Right lobe of liver (tissue), 6 donors: ENCODE measurements around the gene FOXF2. TPM values are rescaled to one million over a fixed set of nuclear protein-coding genes. Genes with fewer than 3 reads are reported as not detected.

Source experiments
- ATAC-seq, 4 donors: fragments of 200-7000 bp; cut with Tn5 transposase; one replicate each; pipeline ENCODE4 v1.9.1; 2020; ENCODE audit warnings: mild to moderate bottlenecking in 4 of 4, moderate library complexity in 4 of 4
- DNase-seq, 3 donors: peaks; one replicate each; pipeline ENCODE4 v3.0.0-alpha.2; 2020
- H3K27ac ChIP-seq, 3 donors: fragments of 200-600 bp; one replicate each; pipeline ENCODE4 v1.8.0; 2022
- H3K27me3 ChIP-seq, 2 donors: fragments of 200-600 bp; one replicate each; pipeline ENCODE4 v1.8.0; 2022
- H3K36me3 ChIP-seq, 4 donors: fragments of 200-600 bp; sonication (generic) in 1 of 4; one replicate each; pipeline versions ENCODE4 v1.5.1 to v1.8.0; 2017 to 2022; ENCODE audit warnings: control low read depth in 1 of 4
- H3K4me1 ChIP-seq, 4 donors: fragments of 200-600 bp; sonication (generic) in 1 of 4; one replicate each; pipeline versions ENCODE4 v1.5.1 to v1.8.0; 2017 to 2022; ENCODE audit warnings: control low read depth in 1 of 4
- H3K4me3 ChIP-seq, 3 donors: fragments of 200-600 bp; one replicate each; pipeline ENCODE4 v1.8.0; 2022
- H3K9me3 ChIP-seq, 4 donors: fragments of 200-600 bp; sonication (generic) in 1 of 4; one replicate each; pipeline versions ENCODE4 v1.5.1 to v1.8.0; 2017 to 2022; ENCODE audit warnings: control low read depth in 1 of 4
- CTCF ChIP-seq, 4 donors: fragments of 200-600 bp in 3 of 4; fragments of 450-650 bp in 1 of 4; IDR thresholded peaks; one replicate each; pipeline versions ENCODE4 v1.5.1 to v1.8.0; 2016 to 2022; ENCODE audit warnings: antibody characterized with exemption in 4 of 4, mild to moderate bottlenecking in 2 of 4
- POLR2A ChIP-seq: fragments of 450-650 bp; IDR thresholded peaks from one replicate; pipeline ENCODE4 v1.6.1; 2017; ENCODE audit warnings: antibody characterized with exemption, mild to moderate bottlenecking
- WGBS: methylation state at CpG from one replicate; pipeline ENCODE4 v1.1.6; 2018; ENCODE audit warnings: low coverage, low lambda C conversion rate; ENCODE audit not compliant: insufficient coverage; ENCODE audit errors: missing lambda C conversion rate; 5-methylcytosine and 5-hydroxymethylcytosine counted together
- intact Hi-C, 2 donors: fragments of 100-400 bp; cut with DNase I; formaldehyde crosslinking; loops; one replicate each; pipeline versions ENCODE4 v1.11.2 to v1.14.1; 2022
- total RNA-seq, 6 experiments: library from RNA; depleted of rRNA in 2 of 6; stranded (reverse); fragments of >200 nt in 2 of 6; fragmentation: NEBNext Ultra II Directional in 3 of 6; extraction: Animal tissue kit (Norgen Biotek cat#: 25700) in 3 of 6; gene quantifications; one replicate each; pipeline versions ENCODE4 v1.1.0 to v1.2.4, GENCODE V29; 2016 to 2023
- donor health status: DM: no; HTN: yes; CAD: no.
- donor health status: DM: no; HTN: no; CAD: no.
- donor health status: DM: no; HTN: no; CAD: no.
- donor health status: DM: no; HTN: yes; CAD: no.
- donor health status: DM: no; HTN: yes; CAD: no.

The FOXF2 gene
- total RNA-seq, 6 experiments from 2014 or later = 0.11 to 0.19 TPM; not detected in 4

- no peaks in the 10 kb centered on the region for H3K36me3 ChIP-seq
- H3K27ac ChIP-seq = no peak overlapping the region
- no peaks in the 10 kb centered on the region for H3K27me3 ChIP-seq
- no peaks in the 10 kb centered on the region for H3K4me1 ChIP-seq
- DNase-seq = no peak
- no peaks in the 10 kb centered on the region for H3K9me3 ChIP-seq
- intact Hi-C loops = no loop called here
- TF ChIP-seq POLR2A = no peak
- TF ChIP-seq CTCF (IDR thresholded peaks at IDR 0.05) = no peak
- H3K4me3 ChIP-seq = no peak overlapping the region
- WGBS = 63% methylated on average over 2 of the region's 4 CpGs
- no peak for ATAC-seq
These were observed 26.1 kb upstream of the FOXF2 start for GRCh38 chr6:1363298-1363697.

- ATAC-seq (peak in 3 of 4 donors; percentile 43 to 63 (median 46)), DNase-seq (peak in 1 of 3 donors; percentile 42)
- WGBS = 36% methylated on average over 15 of the region's 16 CpGs
- H3K27me3 ChIP-seq = no peaks in the 10 kb centered on the region
- H3K4me1 ChIP-seq = no peaks in the 10 kb centered on the region
- no peaks in the 10 kb centered on the region for H3K9me3 ChIP-seq
- intact Hi-C loops = no loop called here
- no peak overlapping the region for H3K4me3 ChIP-seq
- TF ChIP-seq CTCF (IDR thresholded peaks at IDR 0.05) (peak in 3 of 4 donors; percentile 34 to 40 (median 35)), POLR2A (no peak)
- no peaks in the 10 kb centered on the region for H3K36me3 ChIP-seq
- no peak overlapping the region for H3K27ac ChIP-seq
These were observed 25.4 kb upstream of the FOXF2 start for GRCh38 chr6:1363729-1364572.

- Histone ChIP-seq H3K9me3 (no peaks in the 10 kb centered on the region), H3K27ac (no peak overlapping the region), H3K4me3 (no peak overlapping the region), H3K27me3 (no peaks in the 10 kb centered on the region), H3K4me1 (no peaks in the 10 kb centered on the region), H3K36me3 (no peaks in the 10 kb centered on the region)
- TF ChIP-seq CTCF (IDR thresholded peaks at IDR 0.05) (no peak), POLR2A (no peak)
- ATAC-seq = no peak
- intact Hi-C loops = no loop called here
- WGBS = 58% methylated on average over 2 of the region's 2 CpGs
- DNase-seq = no peak
These were observed 24.6 kb upstream of the FOXF2 start for GRCh38 chr6:1364791-1365190.

GRCh38 chr6:1365686-1366085 lies 23.7 kb upstream of the FOXF2 start:
- Histone ChIP-seq H3K4me3 (no peak overlapping the region), H3K27me3 (no peaks in the 10 kb centered on the region), H3K36me3 (no peaks in the 10 kb centered on the region), H3K27ac (no peak overlapping the region), H3K9me3 (no peaks in the 10 kb centered on the region), H3K4me1 (no peaks in the 10 kb centered on the region)
- no peak for ATAC-seq
- TF ChIP-seq POLR2A = no peak
- no peak for TF ChIP-seq CTCF (IDR thresholded peaks at IDR 0.05)
- WGBS = 80% methylated on average over 6 of the region's 6 CpGs
- intact Hi-C loops = no loop called here
- DNase-seq = no peak
